Activated naive CD4-positive, alpha-beta T cell treated with anti-CD3 and anti-CD28 coated beads for 36 hours (primary cell): ENCODE results near the gene KLRC4. TPM values are rescaled to one million over a fixed set of nuclear protein-coding genes. Genes with fewer than 3 reads are reported as not detected.
"Not testable (repeated sequence)": the region's sequence is repeated elsewhere in the genome, so short reads cannot be mapped to it uniquely, and the experiment has no call there.

ENCODE experiments used
- CTCF ChIA-PET: fragments of 350-600 bp; sonication (Branson Sonifier 250); formaldehyde crosslinking; loops from one replicate; lab custom pipeline; 2021; ENCODE audit warnings: antibody characterized with exemption; lab: Charles Lee
- DNase-seq: peaks from one replicate; pipeline ENCODE4 v3.0.0-alpha.2; 2020
- H3K27ac Mint-ChIP-seq: one replicate; pipeline ENCODE4 v1.8.0; 2021; ENCODE audit warnings: mild to moderate bottlenecking, mixed read lengths
- H3K27me3 Mint-ChIP-seq: one replicate; pipeline ENCODE4 v1.8.0; 2021; ENCODE audit warnings: low read depth, mixed read lengths
- H3K36me3 Mint-ChIP-seq: one replicate; pipeline ENCODE4 v1.8.0; 2021; ENCODE audit warnings: low read depth, mixed read lengths
- H3K4me1 Mint-ChIP-seq: one replicate; pipeline ENCODE4 v1.8.0; 2021; ENCODE audit warnings: low read depth, mixed read lengths
- H3K4me3 Mint-ChIP-seq: one replicate; pipeline ENCODE4 v1.8.0; 2021; ENCODE audit warnings: mild to moderate bottlenecking, moderate library complexity, mixed read lengths
- H3K9me3 Mint-ChIP-seq: one replicate; pipeline ENCODE4 v1.8.0; 2021; ENCODE audit warnings: mixed read lengths
- intact Hi-C: fragments of 100-400 bp; cut with micrococcal nuclease; formaldehyde crosslinking; loops from one replicate; pipeline ENCODE4 v1.15.1; 2023
- total RNA-seq, 2 experiments: library from RNA; stranded (reverse); gene quantifications; one replicate each; pipeline ENCODE4 v1.2.3, GENCODE V29; 2021

KLRC4 gene
- total RNA-seq, 2 experiments from 2014 or later, result not detected

- CTCF ChIA-PET, H3K36me3 Mint-ChIP-seq: not testable (repeated sequence)
These were observed 14.9 kb downstream of the KLRC4 start for GRCh38 chr12:10394531-10395152.

DNA sequence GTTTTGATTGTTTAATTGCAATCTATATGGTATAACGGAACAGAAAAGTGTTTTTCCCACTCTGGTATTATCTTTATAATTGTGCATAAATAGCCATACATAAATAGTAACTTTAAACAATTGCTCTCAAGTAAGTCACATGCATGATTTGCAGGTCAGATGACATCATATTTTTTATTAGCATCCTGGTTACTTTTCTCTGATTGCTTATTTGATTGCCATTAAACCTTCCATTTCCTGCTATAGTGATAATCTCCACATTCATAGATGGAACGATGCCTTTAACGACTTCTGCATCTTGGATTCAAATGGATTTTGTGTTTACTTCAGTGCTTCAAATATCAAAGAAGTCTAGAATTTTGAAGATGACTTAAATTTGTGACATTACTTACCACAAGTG, 16.3 kb downstream of the KLRC4 start:
- intact Hi-C loops, result no loop called here
- CTCF ChIA-PET, result no interaction called here
- Mint-ChIP-seq H3K27me3 (peaks cover 10% of the 10 kb centered on the region), H3K9me3 (no peaks in the 10 kb centered on the region), H3K4me1 (peaks cover 8% of the 10 kb centered on the region), H3K4me3 (no peak overlapping the region), H3K27ac (no peak overlapping the region), H3K36me3 (no peaks in the 10 kb centered on the region)
- no peak for DNase-seq

More at GRCh38 chr12:10394531-10395152, 14.9 kb downstream of the KLRC4 start:
- intact Hi-C loops, DNase-seq, H3K9me3 Mint-ChIP-seq, H3K4me3 Mint-ChIP-seq, H3K27me3 Mint-ChIP-seq, H3K4me1 Mint-ChIP-seq, H3K27ac Mint-ChIP-seq: not testable (repeated sequence)

DNA sequence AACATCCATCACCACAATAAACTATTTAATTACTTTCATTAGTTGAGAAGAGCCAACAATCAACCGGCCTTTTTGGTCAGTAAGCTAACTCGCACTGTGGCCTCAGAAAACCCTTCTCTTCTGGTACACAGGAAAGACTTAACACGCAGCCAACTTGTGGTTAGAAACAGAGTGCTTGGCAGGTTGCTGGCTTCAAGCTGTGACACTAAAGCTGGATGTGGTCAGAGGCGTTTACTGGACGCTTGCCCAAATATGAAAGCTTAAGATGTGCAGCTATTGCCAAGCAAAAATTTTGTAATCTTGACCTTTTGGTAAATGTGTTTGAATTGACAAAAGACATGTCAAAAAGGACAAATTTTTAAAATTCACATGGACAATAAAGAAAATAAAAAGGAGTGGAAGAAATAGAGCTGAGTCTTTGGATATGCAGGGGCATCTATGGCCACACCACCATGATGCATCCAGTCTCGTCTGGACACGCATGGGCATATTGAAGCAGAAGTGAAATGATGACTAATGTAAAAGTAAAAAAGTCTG, 17.1 kb downstream of the KLRC4 start:
- H3K4me1 Mint-ChIP-seq, result peaks cover 8% of the 10 kb centered on the region
- H3K9me3 Mint-ChIP-seq, result no peaks in the 10 kb centered on the region
- CTCF ChIA-PET, result interaction anchor here (0.6 kb wide), 1 partner anchor 806 kb away, joined by 3 read pairs; no protein-coding TSS in a partner anchor
- H3K27ac Mint-ChIP-seq, result no peak overlapping the region
- intact Hi-C loops, result no loop called here
- H3K36me3 Mint-ChIP-seq, result no peaks in the 10 kb centered on the region
- DNase-seq, result no peak
- H3K4me3 Mint-ChIP-seq, result no peak overlapping the region
- H3K27me3 Mint-ChIP-seq, result peaks cover 7% of the 10 kb centered on the region

GRCh38 chr12:10390991-10391390, 18.6 kb downstream of the KLRC4 start:
- DNase-seq, CTCF ChIA-PET, intact Hi-C loops, H3K4me3 Mint-ChIP-seq, H3K27ac Mint-ChIP-seq, H3K4me1 Mint-ChIP-seq, H3K36me3 Mint-ChIP-seq, H3K27me3 Mint-ChIP-seq, H3K9me3 Mint-ChIP-seq: not testable (repeated sequence)

DNA sequence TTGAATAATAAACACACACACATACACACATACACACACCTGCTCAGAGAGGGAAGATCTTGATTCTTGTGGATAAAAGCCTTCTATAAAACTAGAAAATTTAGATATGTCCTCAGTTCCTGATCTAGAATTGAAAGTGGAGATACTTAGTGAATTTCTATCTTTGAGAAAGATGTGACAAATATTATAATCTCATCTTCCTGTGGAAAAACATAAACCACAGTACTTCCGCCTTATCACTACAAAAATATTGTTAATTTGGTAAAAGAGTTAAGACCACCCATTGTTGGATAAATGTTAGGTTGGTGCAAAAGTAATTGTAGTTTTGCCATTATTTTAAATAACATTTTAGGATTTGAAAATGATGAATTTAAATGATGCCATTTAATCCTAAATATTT, 19.7 kb downstream of the KLRC4 start, which contains the start of gene KLRK1:
TSS of gene KLRK1 (minus strand) at position 138 of the 400 bp plus-strand sequence. CDS start 1,231 bp downstream, outside the sequence.
- no peaks in the 10 kb centered on the region for H3K9me3 Mint-ChIP-seq
- H3K27ac Mint-ChIP-seq, result no peak within 1 kb of the TSS
- H3K36me3 Mint-ChIP-seq, result no peaks in the 10 kb centered on the region
- H3K4me1 Mint-ChIP-seq, result peaks cover 8% of the 10 kb centered on the region
- no peak for DNase-seq
- no peak within 1 kb of the TSS for H3K4me3 Mint-ChIP-seq
- H3K27me3 Mint-ChIP-seq, result peaks cover 11% of the 10 kb centered on the region
- intact Hi-C loops, result no loop called here
- CTCF ChIA-PET, result no interaction called here

DNA sequence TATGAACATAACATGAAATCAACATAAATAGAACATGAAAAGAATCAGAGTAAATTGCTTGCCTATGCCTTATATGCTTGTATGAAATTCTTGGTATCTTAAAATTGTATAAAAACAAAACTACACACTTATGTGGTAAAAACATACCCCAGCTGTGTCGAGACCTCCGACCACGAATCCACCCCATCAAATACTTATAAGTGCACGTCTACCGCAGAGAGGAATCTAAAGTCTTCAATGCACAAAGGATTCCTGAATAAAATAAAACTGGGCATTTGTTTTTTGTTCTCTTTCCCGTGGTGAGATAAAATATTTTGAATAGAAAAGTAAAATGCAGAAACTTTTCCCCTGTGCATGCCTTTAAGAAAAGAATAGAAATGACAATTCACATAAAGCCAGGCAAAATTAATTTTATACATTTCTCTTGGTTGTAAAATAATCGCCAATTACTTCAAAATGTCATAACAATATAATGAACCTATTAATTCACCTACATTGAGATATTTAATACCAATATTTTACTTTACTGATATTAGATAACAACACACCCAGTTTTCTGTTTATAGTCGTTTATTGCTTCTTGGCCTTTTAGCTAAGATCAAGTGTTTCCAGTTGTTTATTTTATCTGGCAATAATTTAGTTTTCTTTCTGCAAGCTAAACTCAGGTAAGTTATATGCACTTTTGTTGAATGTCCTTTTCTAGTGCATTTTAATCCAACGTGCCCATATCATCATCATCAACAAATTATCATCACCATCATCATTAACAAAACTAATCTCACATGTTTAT, 20.7 kb downstream of the KLRC4 start:
- intact Hi-C loops, result no loop called here
- Mint-ChIP-seq H3K27ac (no peak overlapping the region), H3K36me3 (no peaks in the 10 kb centered on the region), H3K9me3 (no peaks in the 10 kb centered on the region), H3K27me3 (peaks cover 11% of the 10 kb centered on the region), H3K4me3 (no peak overlapping the region), H3K4me1 (peaks cover 8% of the 10 kb centered on the region)
- CTCF ChIA-PET, result interaction anchor here (1.1 kb wide), 1 partner anchor 69 kb away, joined by 3 read pairs; no protein-coding TSS in a partner anchor
- no peak for DNase-seq

DNA sequence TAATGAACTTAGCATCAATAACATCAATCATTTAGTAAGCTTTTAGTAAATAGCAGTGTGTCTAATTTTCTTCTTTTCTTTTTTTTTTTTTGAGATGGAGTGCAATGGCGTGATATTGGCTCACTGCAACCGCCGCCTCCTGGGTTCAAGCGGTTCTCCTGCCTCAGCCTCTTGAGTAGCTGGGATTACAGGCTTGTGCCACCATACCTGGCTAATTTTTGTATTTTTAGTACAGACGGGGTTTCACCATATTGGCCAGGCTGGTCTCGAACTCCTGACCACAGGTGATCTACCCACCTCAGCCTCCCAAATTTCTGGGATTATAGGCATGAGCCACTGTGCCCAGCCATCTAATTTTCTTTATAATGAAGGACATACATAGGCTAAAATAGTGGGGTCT, 22.1 kb downstream of the KLRC4 start:
- not testable (repeated sequence) for H3K27ac Mint-ChIP-seq

DNA sequence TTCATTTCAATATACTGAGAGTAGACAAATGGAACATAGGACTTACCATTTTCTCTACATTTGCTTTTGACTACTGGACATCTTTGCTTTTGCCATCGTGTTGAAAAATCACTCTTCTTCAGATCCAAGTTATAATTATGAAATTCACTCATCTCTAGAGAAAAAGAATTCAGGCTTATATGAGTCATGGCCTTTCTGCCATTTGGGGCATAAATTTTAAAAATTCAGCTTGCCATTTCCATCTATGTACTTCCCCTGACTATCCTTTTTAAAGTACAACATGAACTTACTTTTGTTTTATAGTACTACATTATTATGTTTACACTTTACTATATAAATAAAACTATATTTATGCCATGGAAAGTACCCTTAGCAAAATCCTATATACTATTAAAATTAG, 22.7 kb downstream of the KLRC4 start:
- DNase-seq, result no peak
- peaks cover 8% of the 10 kb centered on the region for H3K4me1 Mint-ChIP-seq
- H3K27ac Mint-ChIP-seq, result no peak overlapping the region
- CTCF ChIA-PET, result interaction anchor here (1.0 kb wide), 1 partner anchor 58 kb away, joined by 3 read pairs; no protein-coding TSS in a partner anchor
- no peaks in the 10 kb centered on the region for H3K9me3 Mint-ChIP-seq
- H3K4me3 Mint-ChIP-seq, result no peak overlapping the region
- intact Hi-C loops, result no loop called here
- H3K27me3 Mint-ChIP-seq, result peaks cover 13% of the 10 kb centered on the region
- H3K36me3 Mint-ChIP-seq, result no peaks in the 10 kb centered on the region

More for the DNA sequence above, 22.1 kb downstream of the KLRC4 start:
- DNase-seq, H3K36me3 Mint-ChIP-seq, H3K9me3 Mint-ChIP-seq, H3K4me3 Mint-ChIP-seq, intact Hi-C loops, H3K4me1 Mint-ChIP-seq: not testable (repeated sequence)
- H3K27me3 Mint-ChIP-seq, result peaks cover 12% of the 10 kb centered on the region
- CTCF ChIA-PET, result interaction anchor here (0.6 to 1.1 kb wide), 2 partner anchors 71 to 131 kb away, joined by 3 read pairs; no protein-coding TSS in a partner anchor

DNA sequence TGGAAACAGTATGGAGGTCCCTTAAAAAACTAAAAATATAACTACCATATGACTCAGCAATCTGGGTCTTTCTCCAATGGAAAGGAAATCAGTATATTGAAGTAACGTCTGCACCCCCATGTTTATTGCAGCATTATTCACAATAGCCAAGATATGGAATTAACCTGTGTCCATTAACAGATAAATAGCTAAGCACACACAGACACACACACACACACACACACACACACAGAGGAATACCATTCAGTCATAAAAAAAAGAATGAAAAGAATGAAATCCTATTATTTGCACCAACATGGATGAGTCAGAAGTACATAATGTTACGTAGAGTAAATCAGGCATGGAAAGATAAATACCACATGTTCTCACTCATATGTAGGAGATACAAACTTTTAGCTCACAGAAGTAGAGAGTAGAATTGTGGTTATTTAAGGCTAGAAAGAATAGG, 24.4 kb downstream of the KLRC4 start:
- DNase-seq, result no peak
- H3K27me3 Mint-ChIP-seq, result peaks cover 16% of the 10 kb centered on the region
- peaks cover 6% of the 10 kb centered on the region for H3K4me1 Mint-ChIP-seq
- H3K27ac Mint-ChIP-seq, result no peak overlapping the region
- CTCF ChIA-PET, result no interaction called here
- H3K36me3 Mint-ChIP-seq, result no peaks in the 10 kb centered on the region
- H3K4me3 Mint-ChIP-seq, result no peak overlapping the region
- intact Hi-C loops, result no loop called here
- no peaks in the 10 kb centered on the region for H3K9me3 Mint-ChIP-seq

GRCh38 chr12:10384191-10384590, 25.4 kb downstream of the KLRC4 start:
- Mint-ChIP-seq H3K4me1 (peaks cover 2% of the 10 kb centered on the region), H3K36me3 (no peaks in the 10 kb centered on the region), H3K9me3 (no peaks in the 10 kb centered on the region), H3K4me3 (no peak overlapping the region), H3K27ac (no peak overlapping the region), H3K27me3 (peaks cover 14% of the 10 kb centered on the region)
- intact Hi-C loops, result no loop called here
- DNase-seq, result no peak
- CTCF ChIA-PET, result no interaction called here

DNA sequence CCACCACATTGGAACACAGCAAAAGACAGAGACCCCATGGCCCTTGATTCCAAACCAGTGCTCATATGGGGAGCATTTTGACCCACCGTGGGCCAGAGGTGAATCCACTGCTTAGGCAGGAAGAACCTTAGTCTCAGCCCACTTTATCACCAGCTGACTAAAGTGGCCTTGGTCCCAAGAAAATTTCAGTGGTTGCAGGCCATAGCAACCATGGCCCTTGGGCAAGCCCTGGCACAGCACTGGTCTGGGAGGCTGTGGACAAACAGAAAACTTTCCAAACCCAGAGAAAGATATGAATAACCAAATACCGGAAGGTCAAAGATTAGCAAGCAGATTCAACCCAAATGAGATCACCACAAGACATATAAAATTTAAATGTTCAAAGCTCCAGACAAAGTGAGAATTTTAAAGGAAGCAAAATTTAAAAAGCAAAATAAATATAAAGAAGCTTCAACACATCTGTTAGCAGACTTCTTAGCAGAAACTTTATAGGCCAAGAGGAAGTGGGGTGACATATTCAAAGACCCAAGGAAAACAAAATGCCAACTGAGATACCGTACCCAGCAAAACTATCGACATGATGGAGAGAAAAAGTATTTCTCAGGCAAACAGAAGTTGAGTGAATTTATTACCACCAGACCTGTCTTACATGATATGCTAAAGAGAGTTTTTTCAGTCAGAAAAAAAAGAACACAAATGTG, 27.5 kb downstream of the KLRC4 start:
- no peaks in the 10 kb centered on the region for H3K36me3 Mint-ChIP-seq
- intact Hi-C loops, result no loop called here
- H3K27ac Mint-ChIP-seq, result no peak overlapping the region
- H3K27me3 Mint-ChIP-seq, result peaks cover 13% of the 10 kb centered on the region
- no peaks in the 10 kb centered on the region for H3K4me1 Mint-ChIP-seq
- no peaks in the 10 kb centered on the region for H3K9me3 Mint-ChIP-seq
- CTCF ChIA-PET, result no interaction called here
- H3K4me3 Mint-ChIP-seq, result no peak overlapping the region
- DNase-seq, result no peak

GRCh38 chr12:10378737-10379136, 30.8 kb downstream of the KLRC4 start:
- DNase-seq, H3K4me3 Mint-ChIP-seq, H3K4me1 Mint-ChIP-seq, H3K36me3 Mint-ChIP-seq, CTCF ChIA-PET, H3K9me3 Mint-ChIP-seq, H3K27me3 Mint-ChIP-seq, H3K27ac Mint-ChIP-seq, intact Hi-C loops: not testable (repeated sequence)
